ENCODE measurements around the gene CMC4. TPM values are rescaled to one million over a fixed set of nuclear protein-coding genes. Genes with fewer than 3 reads are reported as not detected.

Gene CMC4
- total and polyA plus RNA-seq, 9 of the 15 experiments (the other 6 are each of a cell fraction or from before 2014, with no cell fraction given), result 3.5 to 16.9 (median 8.2) TPM

DNA sequence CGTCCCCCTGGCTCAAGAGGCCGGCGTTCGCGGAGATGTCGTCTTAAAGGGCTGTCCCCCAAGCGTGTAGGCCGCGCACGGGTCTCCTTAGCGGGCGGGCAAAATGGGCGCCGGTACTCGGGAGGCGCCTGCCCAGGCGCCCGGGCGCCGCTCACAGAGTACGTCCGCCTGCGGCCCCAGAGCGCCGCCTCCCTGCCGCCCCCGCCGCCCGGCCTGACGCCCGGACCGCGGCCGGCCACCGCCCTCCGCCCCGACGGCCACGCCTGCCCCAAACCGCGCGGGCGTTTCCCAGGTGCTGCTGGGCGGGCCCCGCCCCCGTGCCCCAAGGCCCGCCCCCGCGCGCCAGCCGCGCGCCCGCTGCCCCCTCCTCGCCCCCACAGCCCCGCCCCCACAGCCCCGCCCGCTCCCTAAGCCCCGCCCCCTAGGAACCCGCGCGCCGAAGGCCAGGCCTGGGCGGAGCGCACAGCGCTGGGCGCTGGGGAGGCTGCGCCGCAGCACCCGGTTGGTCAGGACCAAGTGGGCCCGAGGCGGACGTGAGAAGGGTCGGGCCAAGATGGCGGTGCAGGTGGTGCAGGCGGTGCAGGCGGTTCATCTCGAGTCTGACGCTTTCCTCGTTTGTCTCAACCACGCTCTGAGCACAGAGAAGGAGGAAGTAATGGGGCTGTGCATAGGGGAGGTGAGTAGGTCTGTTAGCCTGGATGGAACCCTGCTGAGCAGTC is at the start of gene CMC4, which contains the start of the genes BRCC3 and MTCP1 (continued):
- TF ChIP-seq SMARCC2 (IDR thresholded peaks at IDR 0.05; ENCODE audit: low read depth) (no peak), ZBTB1 (CRISPR knock-in tag; IDR thresholded peaks at IDR 0.05; ENCODE audit: borderline replicate concordance, low read depth) (no peak), BRCA1 (IDR thresholded peaks at IDR 0.05) (no peak), BRCA1 (CRISPR knock-in tag; IDR thresholded peaks at IDR 0.05) (no peak), POLR2H (tag; IDR thresholded peaks at IDR 0.05; ENCODE audit: low read depth) (peak; percentile 58), RBBP5 (IDR thresholded peaks at IDR 0.05; ENCODE audit: borderline replicate concordance, insufficient read depth, low read length, poor library complexity, severe bottlenecking) (peak; percentile 69), NR4A1 (CRISPR knock-in tag; IDR thresholded peaks at IDR 0.05) (no peak), NR4A1 (tag; IDR thresholded peaks at IDR 0.05) (no peak), SUPT5H (IDR thresholded peaks at IDR 0.05) (peak; percentile 84), TARDBP (IDR thresholded peaks at IDR 0.05) (no peak), PHF8 (IDR thresholded peaks at IDR 0.05; ENCODE audit: borderline replicate concordance, low read length) (peak; percentile 83)
- TF ChIP-seq, protein P1, sequence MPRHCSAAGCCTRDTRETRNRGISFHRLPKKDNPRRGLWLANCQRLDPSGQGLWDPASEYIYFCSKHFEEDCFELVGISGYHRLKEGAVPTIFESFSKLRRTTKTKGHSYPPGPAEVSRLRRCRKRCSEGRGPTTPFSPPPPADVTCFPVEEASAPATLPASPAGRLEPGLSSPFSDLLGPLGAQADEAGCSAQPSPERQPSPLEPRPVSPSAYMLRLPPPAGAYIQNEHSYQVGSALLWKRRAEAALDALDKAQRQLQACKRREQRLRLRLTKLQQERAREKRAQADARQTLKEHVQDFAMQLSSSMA (CRISPR knock-in tag; IDR thresholded peaks at IDR 0.05), result no peak
- TF ChIP-seq, protein P2, sequence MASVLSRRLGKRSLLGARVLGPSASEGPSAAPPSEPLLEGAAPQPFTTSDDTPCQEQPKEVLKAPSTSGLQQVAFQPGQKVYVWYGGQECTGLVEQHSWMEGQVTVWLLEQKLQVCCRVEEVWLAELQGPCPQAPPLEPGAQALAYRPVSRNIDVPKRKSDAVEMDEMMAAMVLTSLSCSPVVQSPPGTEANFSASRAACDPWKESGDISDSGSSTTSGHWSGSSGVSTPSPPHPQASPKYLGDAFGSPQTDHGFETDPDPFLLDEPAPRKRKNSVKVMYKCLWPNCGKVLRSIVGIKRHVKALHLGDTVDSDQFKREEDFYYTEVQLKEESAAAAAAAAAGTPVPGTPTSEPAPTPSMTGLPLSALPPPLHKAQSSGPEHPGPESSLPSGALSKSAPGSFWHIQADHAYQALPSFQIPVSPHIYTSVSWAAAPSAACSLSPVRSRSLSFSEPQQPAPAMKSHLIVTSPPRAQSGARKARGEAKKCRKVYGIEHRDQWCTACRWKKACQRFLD (CRISPR knock-in tag; IDR thresholded peaks at IDR 0.05), result no peak
- TF ChIP-seq, protein P3, sequence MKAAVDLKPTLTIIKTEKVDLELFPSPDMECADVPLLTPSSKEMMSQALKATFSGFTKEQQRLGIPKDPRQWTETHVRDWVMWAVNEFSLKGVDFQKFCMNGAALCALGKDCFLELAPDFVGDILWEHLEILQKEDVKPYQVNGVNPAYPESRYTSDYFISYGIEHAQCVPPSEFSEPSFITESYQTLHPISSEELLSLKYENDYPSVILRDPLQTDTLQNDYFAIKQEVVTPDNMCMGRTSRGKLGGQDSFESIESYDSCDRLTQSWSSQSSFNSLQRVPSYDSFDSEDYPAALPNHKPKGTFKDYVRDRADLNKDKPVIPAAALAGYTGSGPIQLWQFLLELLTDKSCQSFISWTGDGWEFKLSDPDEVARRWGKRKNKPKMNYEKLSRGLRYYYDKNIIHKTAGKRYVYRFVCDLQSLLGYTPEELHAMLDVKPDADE (conservative IDR thresholded peaks at IDR 0.05; ENCODE audit: control insufficient read depth, low read depth, low read length), result peak; percentile 32; the same call in 1 of the 2 replicates
- TF ChIP-seq, protein P4, sequence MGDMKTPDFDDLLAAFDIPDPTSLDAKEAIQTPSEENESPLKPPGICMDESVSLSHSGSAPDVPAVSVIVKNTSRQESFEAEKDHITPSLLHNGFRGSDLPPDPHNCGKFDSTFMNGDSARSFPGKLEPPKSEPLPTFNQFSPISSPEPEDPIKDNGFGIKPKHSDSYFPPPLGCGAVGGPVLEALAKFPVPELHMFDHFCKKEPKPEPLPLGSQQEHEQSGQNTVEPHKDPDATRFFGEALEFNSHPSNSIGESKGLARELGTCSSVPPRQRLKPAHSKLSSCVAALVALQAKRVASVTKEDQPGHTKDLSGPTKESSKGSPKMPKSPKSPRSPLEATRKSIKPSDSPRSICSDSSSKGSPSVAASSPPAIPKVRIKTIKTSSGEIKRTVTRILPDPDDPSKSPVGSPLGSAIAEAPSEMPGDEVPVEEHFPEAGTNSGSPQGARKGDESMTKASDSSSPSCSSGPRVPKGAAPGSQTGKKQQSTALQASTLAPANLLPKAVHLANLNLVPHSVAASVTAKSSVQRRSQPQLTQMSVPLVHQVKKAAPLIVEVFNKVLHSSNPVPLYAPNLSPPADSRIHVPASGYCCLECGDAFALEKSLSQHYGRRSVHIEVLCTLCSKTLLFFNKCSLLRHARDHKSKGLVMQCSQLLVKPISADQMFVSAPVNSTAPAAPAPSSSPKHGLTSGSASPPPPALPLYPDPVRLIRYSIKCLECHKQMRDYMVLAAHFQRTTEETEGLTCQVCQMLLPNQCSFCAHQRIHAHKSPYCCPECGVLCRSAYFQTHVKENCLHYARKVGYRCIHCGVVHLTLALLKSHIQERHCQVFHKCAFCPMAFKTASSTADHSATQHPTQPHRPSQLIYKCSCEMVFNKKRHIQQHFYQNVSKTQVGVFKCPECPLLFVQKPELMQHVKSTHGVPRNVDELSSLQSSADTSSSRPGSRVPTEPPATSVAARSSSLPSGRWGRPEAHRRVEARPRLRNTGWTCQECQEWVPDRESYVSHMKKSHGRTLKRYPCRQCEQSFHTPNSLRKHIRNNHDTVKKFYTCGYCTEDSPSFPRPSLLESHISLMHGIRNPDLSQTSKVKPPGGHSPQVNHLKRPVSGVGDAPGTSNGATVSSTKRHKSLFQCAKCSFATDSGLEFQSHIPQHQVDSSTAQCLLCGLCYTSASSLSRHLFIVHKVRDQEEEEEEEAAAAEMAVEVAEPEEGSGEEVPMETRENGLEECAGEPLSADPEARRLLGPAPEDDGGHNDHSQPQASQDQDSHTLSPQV (IDR thresholded peaks at IDR 0.05), result 0 out of 2 replicates have a peak, but pooled peaks have one; percentile 13
- TF ChIP-seq, protein P5, sequence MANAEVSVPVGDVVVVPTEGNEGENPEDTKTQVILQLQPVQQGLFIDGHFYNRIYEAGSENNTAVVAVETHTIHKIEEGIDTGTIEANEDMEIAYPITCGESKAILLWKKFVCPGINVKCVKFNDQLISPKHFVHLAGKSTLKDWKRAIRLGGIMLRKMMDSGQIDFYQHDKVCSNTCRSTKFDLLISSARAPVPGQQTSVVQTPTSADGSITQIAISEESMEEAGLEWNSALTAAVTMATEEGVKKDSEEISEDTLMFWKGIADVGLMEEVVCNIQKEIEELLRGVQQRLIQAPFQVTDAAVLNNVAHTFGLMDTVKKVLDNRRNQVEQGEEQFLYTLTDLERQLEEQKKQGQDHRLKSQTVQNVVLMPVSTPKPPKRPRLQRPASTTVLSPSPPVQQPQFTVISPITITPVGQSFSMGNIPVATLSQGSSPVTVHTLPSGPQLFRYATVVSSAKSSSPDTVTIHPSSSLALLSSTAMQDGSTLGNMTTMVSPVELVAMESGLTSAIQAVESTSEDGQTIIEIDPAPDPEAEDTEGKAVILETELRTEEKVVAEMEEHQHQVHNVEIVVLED (CRISPR knock-in tag; IDR thresholded peaks at IDR 0.05), result peak; percentile 31; the same call in 1 of the 2 replicates
